NCI-H1417 treated with DMSO at 0.1 percent for 48 hours (cell line): ENCODE measurements around the gene CXCL1.

Source experiments
- DNase-seq: peaks from one replicate; lab custom pipeline; 2025; lab: John Stamatoyannopoulos, UW

Gene CXCL1

DNA sequence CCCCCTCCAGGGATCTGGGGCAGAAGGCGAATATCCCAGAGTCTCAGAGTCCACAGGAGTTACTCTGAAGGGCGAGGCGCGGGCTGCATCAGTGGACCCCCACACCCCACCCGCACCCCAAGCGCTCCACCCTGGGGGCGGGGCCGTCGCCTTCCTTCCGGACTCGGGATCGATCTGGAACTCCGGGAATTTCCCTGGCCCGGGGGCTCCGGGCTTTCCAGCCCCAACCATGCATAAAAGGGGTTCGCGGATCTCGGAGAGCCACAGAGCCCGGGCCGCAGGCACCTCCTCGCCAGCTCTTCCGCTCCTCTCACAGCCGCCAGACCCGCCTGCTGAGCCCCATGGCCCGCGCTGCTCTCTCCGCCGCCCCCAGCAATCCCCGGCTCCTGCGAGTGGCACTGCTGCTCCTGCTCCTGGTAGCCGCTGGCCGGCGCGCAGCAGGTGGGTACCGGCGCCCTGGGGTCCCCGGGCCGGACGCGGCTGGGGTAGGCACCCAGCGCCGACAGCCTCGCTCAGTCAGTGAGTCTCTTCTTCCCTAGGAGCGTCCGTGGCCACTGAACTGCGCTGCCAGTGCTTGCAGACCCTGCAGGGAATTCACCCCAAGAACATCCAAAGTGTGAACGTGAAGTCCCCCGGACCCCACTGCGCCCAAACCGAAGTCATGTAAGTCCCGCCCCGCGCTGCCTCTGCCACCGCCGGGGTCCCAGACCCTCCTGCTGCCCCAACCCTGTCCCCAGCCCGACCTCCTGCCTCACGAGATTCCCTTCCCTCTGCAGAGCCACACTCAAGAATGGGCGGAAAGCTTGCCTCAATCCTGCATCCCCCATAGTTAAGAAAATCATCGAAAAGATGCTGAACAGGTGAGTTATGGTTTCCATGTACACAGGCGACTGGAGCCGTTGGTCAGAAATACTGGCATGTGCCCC lies at the start of gene CXCL1:
CXCL1 (plus strand) TSS at position 264 of the 926 bp plus-strand sequence; CDS start at position 342, 78 bp downstream.
- DNase-seq, result no peak

GRCh38 chr4:73821325-73821724 lies 47.9 kb upstream of the CXCL1 start:
- DNase-seq, result no peak

DNA sequence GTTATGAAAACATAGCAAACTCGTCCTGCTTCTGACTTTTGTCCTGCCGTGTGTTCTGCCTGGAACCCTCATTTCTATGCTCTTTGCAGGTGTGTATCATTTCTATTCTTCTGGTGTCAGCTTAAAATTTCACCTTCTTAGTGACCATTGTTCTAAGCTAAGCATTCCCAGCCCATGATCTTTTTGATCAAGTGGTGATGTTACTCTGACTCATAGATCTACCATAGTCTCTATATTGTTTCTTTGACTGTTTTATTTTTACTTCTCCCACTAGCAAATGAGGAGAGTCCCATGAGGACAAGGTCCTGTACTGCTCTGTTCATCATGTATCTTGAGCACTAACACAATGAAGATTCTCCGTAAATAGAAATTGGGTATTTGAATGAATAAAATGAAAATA lies 46.8 kb upstream of the CXCL1 start:
- DNase-seq, result no peak

DNA sequence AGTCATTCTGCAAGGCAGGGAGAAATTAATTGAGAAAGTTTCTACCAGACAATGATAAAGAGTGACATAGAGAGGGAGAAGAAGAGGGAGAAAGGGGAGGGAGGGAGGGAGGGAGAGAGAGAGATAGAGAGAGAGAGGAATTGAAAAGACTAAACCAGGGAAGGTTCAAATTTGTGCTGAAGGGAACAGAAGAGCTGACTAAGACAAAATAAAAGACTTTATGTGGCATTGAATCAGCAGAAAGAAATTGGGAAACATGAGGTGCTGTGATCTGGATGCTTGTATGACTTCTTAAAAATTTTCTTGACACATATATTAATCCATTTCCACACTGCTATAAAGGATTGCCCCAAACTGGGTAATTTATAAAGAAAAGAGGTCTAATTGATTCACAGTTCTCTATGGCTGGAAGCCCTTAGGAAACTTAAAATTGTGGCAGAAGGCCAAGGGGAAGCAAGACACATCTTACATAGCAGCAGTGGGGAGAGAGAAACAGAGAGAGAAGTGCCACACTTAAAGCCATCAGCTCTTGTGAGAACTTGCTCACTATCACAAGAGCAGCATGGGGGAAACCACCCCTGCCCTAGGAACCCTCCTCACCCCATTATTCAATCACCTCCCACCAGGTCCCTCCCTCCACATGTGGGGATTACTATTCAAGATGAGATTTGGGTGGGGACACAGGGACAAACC lies 46.2 kb upstream of the CXCL1 start:
- DNase-seq, result no peak

GRCh38 chr4:73823760-73824159 lies 45.4 kb upstream of the CXCL1 start:
- DNase-seq, result no peak

GRCh38 chr4:73828956-73829355 lies 40.2 kb upstream of the CXCL1 start:
- DNase-seq, result no peak

GRCh38 chr4:73831569-73831968 lies 37.6 kb upstream of the CXCL1 start:
- no peak for DNase-seq

DNA sequence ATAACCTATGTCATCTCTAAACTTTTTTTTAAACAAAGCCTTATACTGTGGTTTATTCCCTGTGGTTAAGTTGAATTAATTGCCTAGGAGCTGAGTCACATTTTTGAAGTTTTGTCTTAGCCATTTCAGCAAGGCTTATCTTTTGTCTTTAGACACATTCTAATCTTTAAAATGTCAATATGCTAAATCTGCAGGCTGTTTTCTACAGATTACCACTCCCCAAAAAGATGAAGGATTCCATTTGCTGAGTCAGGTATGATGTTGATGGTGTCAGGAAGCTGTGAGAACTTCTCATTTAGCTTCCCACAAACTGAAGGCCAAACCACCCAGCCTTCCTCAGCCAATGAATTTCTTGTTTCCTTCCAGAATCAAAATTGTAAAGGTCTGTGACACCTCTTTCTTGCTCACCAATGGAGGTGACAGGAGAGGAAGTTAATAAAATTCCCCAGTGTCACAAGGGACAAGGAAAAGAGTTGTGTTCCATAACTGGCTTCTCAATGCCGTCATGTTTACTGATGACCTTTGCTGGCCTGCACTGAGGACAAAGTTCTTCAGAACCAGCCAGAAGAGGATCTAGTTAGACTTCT lies 36.4 kb upstream of the CXCL1 start:
- no peak for DNase-seq

DNA sequence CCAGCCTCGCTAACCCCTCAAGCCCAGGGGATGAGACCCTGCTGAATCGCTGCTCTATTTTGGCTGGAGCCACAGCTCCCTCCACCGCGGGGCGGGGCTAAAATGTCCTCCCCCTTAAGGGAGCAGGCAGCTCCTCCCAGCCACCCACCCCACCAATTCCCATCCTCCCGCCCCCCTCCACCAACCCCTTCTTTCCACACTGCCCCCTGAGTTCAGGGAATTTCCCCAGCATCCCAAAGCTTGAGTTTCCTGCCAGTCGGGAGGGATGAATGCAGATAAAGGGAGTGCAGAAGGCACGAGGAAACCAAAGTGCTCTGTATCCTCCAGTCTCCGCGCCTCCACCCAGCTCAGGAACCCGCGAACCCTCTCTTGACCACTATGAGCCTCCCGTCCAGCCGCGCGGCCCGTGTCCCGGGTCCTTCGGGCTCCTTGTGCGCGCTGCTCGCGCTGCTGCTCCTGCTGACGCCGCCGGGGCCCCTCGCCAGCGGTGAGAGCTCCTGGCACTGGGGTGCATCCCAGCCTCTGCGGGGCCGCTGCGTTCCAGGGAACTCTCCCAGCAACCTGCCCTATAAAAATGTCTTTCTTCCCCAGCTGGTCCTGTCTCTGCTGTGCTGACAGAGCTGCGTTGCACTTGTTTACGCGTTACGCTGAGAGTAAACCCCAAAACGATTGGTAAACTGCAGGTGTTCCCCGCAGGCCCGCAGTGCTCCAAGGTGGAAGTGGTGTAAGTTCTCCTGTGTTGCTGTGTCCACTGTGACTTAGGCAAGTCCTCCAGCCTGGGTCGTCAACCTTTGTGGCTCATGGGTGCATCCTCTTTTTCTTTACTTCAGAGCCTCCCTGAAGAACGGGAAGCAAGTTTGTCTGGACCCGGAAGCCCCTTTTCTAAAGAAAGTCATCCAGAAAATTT lies 32.6 kb upstream of the CXCL1 start, which contains the start of gene CXCL6:
CXCL6 (plus strand) TSS at position 306 of the 907 bp plus-strand sequence; CDS start at position 379, 73 bp downstream.
- DNase-seq, result no peak

- no peak for DNase-seq
These were observed 30.1 kb upstream of the CXCL1 start for GRCh38 chr4:73839071-73839470.

GRCh38 chr4:73839715-73840114 lies 29.5 kb upstream of the CXCL1 start:
- no peak for DNase-seq

DNA sequence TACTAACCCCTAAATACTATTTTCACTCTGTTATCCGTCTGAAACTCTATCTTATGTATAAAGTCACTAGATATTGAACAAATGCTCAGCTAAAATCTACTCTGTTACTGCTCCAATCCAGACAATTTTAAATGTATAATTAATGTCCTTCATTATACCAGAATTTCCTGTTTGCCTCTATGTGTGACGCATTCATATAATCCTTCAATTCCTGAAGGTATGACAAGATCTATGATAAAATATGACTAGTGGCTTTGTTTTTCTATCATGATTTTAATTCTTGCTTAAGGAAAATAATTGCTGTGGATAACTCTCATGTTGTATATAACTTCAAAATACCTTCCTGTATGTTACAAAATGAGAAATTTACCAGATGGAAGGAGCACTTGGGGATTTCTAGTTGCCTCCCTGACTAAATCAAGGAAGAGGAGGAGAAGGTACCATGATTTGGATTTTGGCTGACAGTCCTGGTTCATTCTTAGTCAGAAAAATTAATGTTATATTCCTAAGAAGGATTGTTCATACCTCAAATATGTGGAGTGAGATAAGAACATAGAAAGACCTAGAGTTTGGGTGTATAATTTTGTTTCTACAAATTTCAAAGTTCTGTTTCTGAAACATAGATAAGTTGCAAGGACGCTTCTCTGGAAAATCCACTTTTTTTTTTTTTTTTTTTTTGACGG lies 27.8 kb upstream of the CXCL1 start:
- no peak for DNase-seq

DNA sequence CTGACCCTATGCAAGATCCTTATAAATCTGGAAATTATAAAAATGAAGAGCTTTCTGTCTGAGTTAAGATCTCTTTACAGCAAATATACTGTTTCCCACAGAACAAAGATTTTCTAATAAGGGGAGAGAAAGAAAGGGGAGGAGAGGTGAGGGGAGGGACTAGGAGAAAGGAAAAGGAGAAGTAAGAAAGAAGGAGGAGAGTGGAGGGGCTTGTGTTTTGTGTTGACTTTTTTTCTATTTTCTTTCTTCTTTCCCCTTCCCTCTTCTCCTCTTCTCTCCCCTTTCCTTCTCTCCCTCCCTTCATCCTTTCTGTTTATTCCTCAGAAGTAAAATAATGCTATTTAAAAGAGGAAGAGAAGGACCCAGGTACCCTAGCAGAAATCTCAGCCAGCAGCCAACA lies 26.5 kb upstream of the CXCL1 start:
- DNase-seq, result no peak

DNA sequence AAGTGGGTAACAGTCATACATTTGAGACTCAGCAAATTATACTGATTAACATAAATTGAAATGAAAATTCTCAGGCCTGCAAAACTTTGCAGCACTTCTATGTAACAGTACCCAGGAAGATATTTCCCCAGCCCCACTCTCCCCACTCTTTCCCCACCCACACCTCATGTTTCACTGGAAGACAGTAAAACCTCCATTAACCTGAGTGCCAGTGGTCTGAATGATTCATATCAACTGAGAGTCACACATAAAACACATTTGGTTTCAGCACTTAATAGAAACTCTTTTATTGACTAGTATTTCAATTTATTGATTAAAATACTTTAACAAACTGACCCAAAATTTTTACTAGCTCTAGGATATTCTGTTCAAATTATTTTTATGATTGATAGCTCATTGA lies 25.8 kb upstream of the CXCL1 start:
- no peak for DNase-seq

- no peak for DNase-seq
These were observed 24.8 kb upstream of the CXCL1 start for GRCh38 chr4:73844345-73844744.

- no peak for DNase-seq
These were observed 24.4 kb upstream of the CXCL1 start for GRCh38 chr4:73844806-73845205.

DNA sequence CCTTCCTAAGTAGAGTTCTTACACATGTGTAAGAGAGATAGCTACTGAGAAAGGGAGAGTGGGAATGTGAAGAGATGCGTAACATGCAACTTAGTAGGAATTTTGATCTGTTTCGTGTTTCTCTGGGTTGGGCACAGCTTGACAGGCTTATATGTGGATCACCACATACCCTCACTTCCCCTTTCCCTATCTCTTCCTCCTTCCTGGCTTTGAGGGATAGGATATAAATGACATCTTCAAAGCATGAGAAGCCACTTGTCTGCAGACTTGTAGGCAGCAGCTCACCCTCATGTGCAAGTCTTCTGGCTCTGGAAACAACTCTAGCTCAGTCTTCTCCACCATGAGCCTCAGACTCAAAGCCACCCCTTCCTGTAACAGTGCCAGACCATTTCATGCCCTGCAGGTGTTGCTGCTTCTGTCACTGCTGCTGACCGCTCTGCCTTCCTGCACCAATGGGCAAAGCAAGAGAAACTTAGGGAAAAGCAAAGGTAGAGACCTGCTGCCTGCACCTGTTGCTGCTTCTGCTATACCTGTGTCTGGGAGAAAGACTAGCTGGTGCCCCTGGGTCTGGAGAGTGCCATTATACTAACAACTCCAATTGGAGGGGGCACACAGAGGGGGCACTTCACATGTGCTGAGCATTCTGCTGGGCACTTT lies 21.5 kb upstream of the CXCL1 start:
- no peak for DNase-seq

DNA sequence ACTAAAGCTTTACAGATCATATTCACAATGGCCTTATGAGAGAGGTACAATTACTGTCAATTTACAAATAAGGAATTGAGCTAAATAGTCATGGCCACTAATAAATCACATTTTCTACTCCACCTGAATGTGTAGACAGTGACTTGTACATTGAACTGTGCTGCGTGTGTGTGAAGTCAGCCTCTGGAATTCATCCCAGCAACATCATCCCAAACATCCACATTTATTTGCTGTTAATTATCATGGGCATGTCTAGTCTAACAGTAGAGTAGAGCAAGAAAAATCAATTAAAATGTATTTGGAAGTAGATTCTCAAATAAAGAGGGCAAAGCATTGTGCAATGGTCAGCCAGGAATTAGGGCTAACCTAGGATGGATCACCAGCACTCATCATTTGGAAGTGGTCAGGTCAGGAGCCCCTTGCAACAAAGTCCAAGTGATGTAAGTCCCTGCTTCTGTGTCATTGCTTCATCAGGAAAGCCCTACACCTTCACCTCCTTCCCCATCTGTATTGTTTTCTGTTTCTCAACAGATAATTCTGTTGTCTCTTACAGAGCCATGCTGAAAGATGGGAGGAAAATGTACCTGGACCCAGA lies 20.9 kb upstream of the CXCL1 start:
- no peak for DNase-seq

- DNase-seq, result no peak
These were observed 18.8 kb upstream of the CXCL1 start for GRCh38 chr4:73850261-73850970.

DNA sequence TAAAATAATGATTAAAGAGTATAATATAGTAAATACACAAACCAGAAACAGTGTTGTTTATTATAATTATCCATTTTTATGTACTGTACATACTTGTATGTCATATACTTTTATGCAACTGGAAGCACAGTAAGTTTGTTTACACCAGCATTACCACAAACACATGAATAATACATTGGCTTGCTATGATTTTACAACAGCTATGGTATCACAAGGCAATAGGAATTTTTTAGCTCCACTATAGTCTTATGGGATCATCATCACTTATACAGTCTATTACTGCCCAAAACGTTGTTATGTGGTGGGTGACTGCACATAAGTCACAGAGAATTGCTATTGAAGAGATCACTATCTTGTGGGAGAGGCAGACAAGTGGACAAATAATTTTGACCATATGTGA lies 17.9 kb upstream of the CXCL1 start:
- no peak for DNase-seq
